Loucy (cell line): ENCODE measurements around the gene LYPD4.

Experiments
- H2AFZ ChIP-seq: fragments of 200-600 bp; sonication (generic); 2 replicates; pipeline ENCODE4 v1.6.0; 2016; ENCODE audit warnings: antibody characterized with exemption, mild to moderate bottlenecking, low read length, moderate library complexity
- H3F3A ChIP-seq: fragments of 200-600 bp; 2 replicates; pipeline ENCODE4 v1.6.0; 2016; ENCODE audit warnings: antibody characterized with exemption, low read depth, mild to moderate bottlenecking
- H3K27me3 ChIP-seq: fragments of 200-600 bp; sonication (generic); 2 replicates; pipeline ENCODE4 v1.6.1; 2014; ENCODE audit warnings: low read length, mild to moderate bottlenecking; ENCODE audit not compliant: insufficient read depth, poor library complexity, severe bottlenecking
- H3K36me3 ChIP-seq: fragments of 200-600 bp; sonication (generic); 2 replicates; pipeline ENCODE4 v1.6.1; 2016; ENCODE audit warnings: low read length; ENCODE audit not compliant: insufficient read depth
- H3K4me1 ChIP-seq: fragments of 200-600 bp; sonication (generic); 2 replicates; pipeline ENCODE4 v1.5.1; 2014; ENCODE audit warnings: low read length, mild to moderate bottlenecking; ENCODE audit not compliant: insufficient read depth, poor library complexity, severe bottlenecking
- H3K4me2 ChIP-seq: fragments of 200-600 bp; sonication (generic); 2 replicates; pipeline ENCODE4 v1.6.0; 2014; ENCODE audit warnings: antibody characterized with exemption, low read length, low read depth, mild to moderate bottlenecking; ENCODE audit not compliant: poor library complexity, severe bottlenecking
- H3K4me3 ChIP-seq: fragments of 200-600 bp; sonication (generic); 2 replicates; pipeline ENCODE4 v1.5.1; 2014; ENCODE audit warnings: low read length, mild to moderate bottlenecking, mixed read lengths; ENCODE audit not compliant: poor library complexity, severe bottlenecking
- H3K79me2 ChIP-seq: fragments of 200-600 bp; sonication (generic); 2 replicates; pipeline ENCODE4 v1.6.1; 2014; ENCODE audit warnings: low read length; ENCODE audit not compliant: insufficient read depth
- H3K9ac ChIP-seq: fragments of 200-600 bp; sonication (generic); 2 replicates; pipeline ENCODE4 v1.6.0; 2014; ENCODE audit warnings: mild to moderate bottlenecking, low read depth, low read length, moderate library complexity; ENCODE audit not compliant: poor library complexity, severe bottlenecking
- H3K9me2 ChIP-seq: fragments of 200-600 bp; sonication (generic); replicated peaks from 2 replicates; pipeline ENCODE4 v1.6.1; 2016; ENCODE audit warnings: low read depth, low read length, mixed read lengths
- H3K9me3 ChIP-seq: fragments of 200-600 bp; sonication (generic); 2 replicates; pipeline ENCODE4 v1.6.1; 2014; ENCODE audit warnings: mild to moderate bottlenecking, antibody characterized with exemption, low read length, low read depth; ENCODE audit not compliant: insufficient read depth
- H4K20me1 ChIP-seq: fragments of 200-600 bp; sonication (generic); 2 replicates; pipeline ENCODE4 v1.6.0; 2014; ENCODE audit warnings: antibody characterized with exemption, low read length, mild to moderate bottlenecking; ENCODE audit not compliant: insufficient read depth, poor library complexity, severe bottlenecking
- CTCF ChIP-seq: fragments of 200-600 bp; sonication (generic); conservative IDR thresholded peaks from 2 replicates; pipeline ENCODE4 v1.5.1; 2014; ENCODE audit warnings: mild to moderate bottlenecking, antibody characterized with exemption, low read length
- EZH2phosphoT487 ChIP-seq: fragments of 200-600 bp; IDR thresholded peaks from 2 replicates; pipeline ENCODE4 v1.6.1; 2018; ENCODE audit warnings: antibody characterized with exemption, mild to moderate bottlenecking, moderate library complexity, borderline replicate concordance

Gene LYPD4

DNA sequence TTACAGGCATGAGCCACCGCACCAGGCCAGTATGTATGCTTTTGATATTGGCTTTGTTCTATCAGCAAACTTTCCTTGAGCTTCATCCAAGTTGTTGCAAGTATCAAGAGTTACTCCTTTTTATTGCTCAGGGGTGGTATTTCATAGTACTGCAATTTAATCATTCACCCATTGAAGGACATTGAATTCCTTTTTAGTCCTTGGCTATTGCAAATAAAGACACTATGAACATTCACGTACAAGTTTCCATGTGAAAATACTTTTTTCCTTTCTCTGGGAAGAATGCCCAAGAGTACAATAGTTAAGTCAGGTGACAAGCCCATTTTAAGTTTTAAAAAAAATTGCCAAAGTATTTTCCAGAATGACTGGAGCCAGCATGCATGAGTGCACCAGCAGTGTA, 27.7 kb downstream of the LYPD4 start:
- no peak for TF ChIP-seq EZH2phosphoT487
- TF ChIP-seq CTCF, result no peak
- Histone ChIP-seq H3K36me3 (no peaks in the 10 kb centered on the region), H3K27me3 (no peaks in the 10 kb centered on the region), H3K79me2 (no peaks in the 10 kb centered on the region), H3K4me2 (no peak overlapping the region), H3K9me3 (no peaks in the 10 kb centered on the region), H3K9ac (no peak overlapping the region), H3F3A (no peaks in the 10 kb centered on the region), H3K4me3 (no peak overlapping the region), H3K4me1 (no peaks in the 10 kb centered on the region), H4K20me1 (no peaks in the 10 kb centered on the region), H3K9me2 (no peaks in the 10 kb centered on the region), H2AFZ (no peak overlapping the region)

GRCh38 chr19:41815301-41815700, 29.2 kb downstream of the LYPD4 start:
- Histone ChIP-seq H3K4me3 (no peak overlapping the region), H4K20me1 (no peaks in the 10 kb centered on the region), H3K9me2 (no peaks in the 10 kb centered on the region), H3K9ac (no peak overlapping the region), H3K36me3 (no peaks in the 10 kb centered on the region), H3F3A (no peaks in the 10 kb centered on the region), H3K4me1 (no peaks in the 10 kb centered on the region), H3K9me3 (no peaks in the 10 kb centered on the region), H3K79me2 (no peaks in the 10 kb centered on the region), H2AFZ (no peak overlapping the region), H3K27me3 (no peaks in the 10 kb centered on the region), H3K4me2 (no peak overlapping the region)
- TF ChIP-seq EZH2phosphoT487 (no peak), CTCF (no peak)

GRCh38 chr19:41813911-41814310, 30.6 kb downstream of the LYPD4 start:
- no peaks in the 10 kb centered on the region for H3K27me3 ChIP-seq

More at GRCh38 chr19:41813911-41814310, 30.6 kb downstream of the LYPD4 start:
- no peaks in the 10 kb centered on the region for H3K79me2 ChIP-seq
- no peak for TF ChIP-seq CTCF
- no peak for TF ChIP-seq EZH2phosphoT487
- H3K9me2 ChIP-seq, result no peaks in the 10 kb centered on the region
- no peaks in the 10 kb centered on the region for H3K36me3 ChIP-seq
- no peaks in the 10 kb centered on the region for H4K20me1 ChIP-seq
- no peaks in the 10 kb centered on the region for H3K9me3 ChIP-seq
- H2AFZ ChIP-seq, result no peak overlapping the region
- no peak overlapping the region for H3K4me3 ChIP-seq
- H3K4me1 ChIP-seq, result no peaks in the 10 kb centered on the region
- no peaks in the 10 kb centered on the region for H3F3A ChIP-seq
- no peak overlapping the region for H3K9ac ChIP-seq
- H3K4me2 ChIP-seq, result no peak overlapping the region
